Stimulated activated CD8-positive, alpha-beta memory T cell treated with anti-CD3 and anti-CD28 coated beads, Interleukin-4, amount 100 ng/mL, for 1 hour (primary cell): ENCODE measurements around the gene ARHGAP18.

Experiments used
- DNase-seq, 2 donors: peaks; one replicate each; pipeline ENCODE4 v3.0.0-alpha.2; 2020; ENCODE audit warnings: low read depth in 2 of 2, low spot score in 1 of 2

The ARHGAP18 gene

GRCh38 chr6:129709769-129710449 is at the start of gene ARHGAP18:
Gene ARHGAP18, minus strand, starts transcription at chr6:129710177. Its CDS starts 41 bp downstream, at chr6:129710136.
- peak; percentile 42 to 53 for DNase-seq

DNA sequence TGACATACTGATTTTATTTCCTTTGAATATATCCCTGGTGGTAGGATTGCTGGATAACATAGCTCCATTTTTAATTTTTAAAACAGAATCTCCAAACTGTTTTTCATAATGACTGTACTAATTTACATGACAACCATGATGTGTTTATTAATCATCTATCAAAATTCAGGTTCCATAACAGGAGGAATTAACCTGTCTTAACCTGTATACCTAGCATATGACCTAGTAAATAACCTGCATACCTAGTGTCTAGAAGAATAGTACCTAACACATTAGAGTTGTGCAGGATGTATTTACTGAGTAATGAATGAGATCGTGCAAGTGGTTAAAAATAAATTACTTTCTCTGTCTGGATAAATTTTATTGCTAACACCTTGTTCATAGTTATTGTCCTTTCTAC is 45.8 kb upstream of the ARHGAP18 start:
- no peak for DNase-seq

- DNase-seq: no peak
Measured at GRCh38 chr6:129754750-129755149, 44.8 kb upstream of the ARHGAP18 start.

DNA sequence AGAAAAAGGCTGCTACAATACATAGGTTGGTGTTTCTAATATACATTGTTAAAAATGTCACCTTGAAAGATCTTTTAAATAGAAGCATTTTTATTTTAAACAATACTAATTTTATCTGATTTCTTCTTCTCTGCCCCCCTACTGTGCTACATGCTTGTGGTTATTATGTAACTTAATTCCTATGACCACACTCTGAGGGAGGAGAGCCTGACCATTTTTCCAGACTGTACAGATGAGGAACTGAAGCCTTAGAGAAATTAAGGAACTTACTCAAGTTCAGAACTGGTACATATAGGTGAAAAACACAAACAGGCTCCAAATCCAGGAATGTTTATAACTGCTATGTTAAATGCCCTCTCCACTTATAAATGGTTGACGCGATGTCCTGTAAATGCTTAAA is 43.4 kb upstream of the ARHGAP18 start:
- DNase-seq: no peak

- DNase-seq: no peak
Measured at GRCh38 chr6:129751384-129751783, 41.4 kb upstream of the ARHGAP18 start.

- no peak for DNase-seq
Measured at GRCh38 chr6:129750360-129750759, 40.4 kb upstream of the ARHGAP18 start.

DNA sequence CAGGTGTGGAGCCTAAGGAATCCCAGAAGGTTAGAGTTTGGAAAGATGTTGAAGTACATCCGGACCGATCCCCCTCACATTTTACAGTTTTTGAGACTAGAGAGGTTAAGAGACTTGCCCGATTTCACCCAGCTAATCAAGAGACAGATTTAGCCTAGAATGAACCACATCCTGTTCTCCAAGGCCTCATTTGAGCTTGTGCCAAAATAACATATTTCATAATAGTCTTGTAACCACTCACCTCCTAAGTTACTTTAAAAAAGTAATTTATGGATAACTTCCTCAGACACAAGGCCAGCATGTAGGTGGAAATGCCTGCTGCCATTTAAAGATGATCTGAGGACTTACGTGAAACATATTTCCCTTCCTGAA is 39.8 kb upstream of the ARHGAP18 start:
- DNase-seq: no peak

DNA sequence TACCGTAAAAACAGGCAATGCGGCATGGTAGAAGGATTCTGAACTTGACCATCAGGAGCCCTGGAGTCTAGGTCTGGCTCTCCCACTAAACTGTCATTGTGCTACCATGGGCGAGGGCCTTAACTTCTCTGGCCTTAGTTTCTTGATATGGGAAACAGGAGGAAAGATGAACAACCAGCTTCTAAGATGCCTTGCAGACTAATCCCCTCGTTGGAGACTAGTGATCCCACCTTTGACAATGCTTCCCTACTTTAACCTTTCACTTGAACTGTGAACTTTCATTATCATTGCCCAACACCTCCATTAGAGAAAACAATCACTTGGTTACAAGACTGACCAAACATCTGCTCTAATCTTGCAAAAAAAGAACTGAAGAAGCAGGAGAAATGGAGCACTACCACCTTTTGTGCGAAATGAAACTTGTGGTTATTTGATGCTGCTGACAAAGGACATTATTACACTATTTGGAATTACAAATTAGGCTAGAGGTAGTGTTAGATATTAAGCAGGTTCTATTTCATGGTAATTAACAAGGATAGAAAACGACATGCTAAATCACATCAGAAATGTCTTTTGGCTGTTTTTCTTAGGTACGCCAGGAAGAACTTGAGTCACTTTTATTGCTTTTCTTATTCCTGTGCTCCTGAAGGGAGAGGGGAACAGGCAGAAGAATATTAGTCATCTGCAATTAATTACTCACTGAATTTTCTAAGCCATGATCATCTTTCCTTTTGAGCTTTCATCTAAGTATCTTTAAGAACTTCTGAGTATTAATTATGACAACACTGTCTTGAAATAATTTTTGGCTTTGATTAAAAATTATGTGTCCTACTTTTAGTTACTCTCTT is 39.1 kb upstream of the ARHGAP18 start:
- no peak for DNase-seq

DNA sequence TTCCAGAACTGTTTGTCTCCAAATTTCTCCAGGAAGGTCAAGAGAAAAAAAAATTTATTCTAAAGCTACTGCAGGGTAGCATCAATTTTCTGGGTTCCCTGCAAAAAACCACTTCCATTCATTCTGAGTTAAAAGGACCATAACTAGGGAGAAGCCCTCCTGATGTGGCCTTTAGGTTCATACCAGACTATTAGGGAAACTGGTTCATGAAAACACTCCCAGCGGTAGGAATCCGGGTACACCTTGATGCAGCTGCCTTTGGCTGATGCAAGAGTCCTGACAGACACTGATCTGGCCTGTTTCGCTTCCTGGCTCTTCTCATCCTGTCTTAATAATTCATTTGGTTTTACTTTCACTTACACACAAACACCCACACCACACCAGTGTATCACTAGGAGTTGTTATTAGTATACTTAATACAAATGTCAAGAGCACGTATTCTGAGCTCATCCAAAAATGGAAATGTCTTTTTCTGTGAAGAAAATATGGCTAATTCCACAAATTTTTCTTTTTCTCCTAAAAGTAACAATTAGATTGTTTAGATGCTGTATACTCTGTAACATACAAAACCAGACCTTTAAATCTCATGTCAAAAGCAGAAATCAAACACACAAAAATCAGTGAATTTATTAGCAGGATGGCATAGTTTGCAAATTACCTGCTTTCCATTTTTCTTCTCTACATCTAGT is 38.4 kb upstream of the ARHGAP18 start:
- DNase-seq: peak in 1 of 2 donors; percentile 17

- no peak for DNase-seq
Measured at GRCh38 chr6:129747588-129748112, 37.7 kb upstream of the ARHGAP18 start.

DNA sequence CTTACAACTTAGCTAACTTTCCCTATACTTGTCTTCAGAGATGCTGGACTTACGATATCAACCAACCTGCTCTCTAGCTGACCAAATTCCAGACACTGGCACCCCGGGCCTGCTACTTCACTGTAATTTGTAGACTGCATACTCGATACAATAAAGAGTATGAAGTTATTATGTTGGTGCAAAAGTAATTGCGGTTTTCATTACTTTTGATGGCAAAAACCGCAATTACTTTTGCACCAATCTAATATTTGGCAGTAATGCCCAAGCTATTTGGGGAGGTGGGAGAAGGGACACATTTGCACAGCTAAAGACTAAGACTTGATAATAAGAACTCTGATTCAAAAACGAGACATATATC is 34.9 kb upstream of the ARHGAP18 start:
- no peak for DNase-seq

DNA sequence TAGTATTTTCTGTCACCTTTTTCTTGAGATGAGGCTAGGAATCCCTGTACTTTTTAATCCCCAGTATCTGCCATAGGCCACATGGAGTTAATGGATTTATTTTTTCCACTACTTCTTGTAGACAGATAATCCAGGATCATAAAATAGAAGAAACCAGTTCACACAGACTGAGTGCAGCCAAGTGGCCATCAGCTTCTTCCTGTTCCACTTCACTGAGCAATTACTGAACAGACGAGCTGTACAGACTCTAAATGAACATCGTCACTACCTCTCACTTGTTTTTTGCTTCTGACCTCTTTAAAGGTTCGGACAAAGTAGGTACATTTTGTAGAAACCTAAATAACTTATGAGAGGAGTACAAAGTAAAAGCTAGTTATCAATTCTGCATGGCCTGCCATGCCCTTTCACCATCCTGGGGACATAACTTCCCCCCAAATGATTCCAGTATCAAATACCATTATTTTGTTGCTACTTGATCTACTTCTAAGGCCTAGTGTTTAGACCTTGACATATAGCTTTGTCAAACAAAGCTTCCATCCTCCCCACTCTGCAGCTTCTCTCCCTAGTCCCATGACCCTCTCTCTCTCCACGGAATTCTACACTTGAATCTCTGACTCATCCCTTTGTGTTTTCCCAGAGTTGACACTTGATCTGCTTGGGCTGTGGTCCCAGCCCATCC is 34.4 kb upstream of the ARHGAP18 start:
- no peak for DNase-seq

- no peak for DNase-seq
Measured at GRCh38 chr6:129740013-129740412, 30.0 kb upstream of the ARHGAP18 start.

GRCh38 chr6:129736105-129736504 is 26.1 kb upstream of the ARHGAP18 start:
- DNase-seq: no peak

DNA sequence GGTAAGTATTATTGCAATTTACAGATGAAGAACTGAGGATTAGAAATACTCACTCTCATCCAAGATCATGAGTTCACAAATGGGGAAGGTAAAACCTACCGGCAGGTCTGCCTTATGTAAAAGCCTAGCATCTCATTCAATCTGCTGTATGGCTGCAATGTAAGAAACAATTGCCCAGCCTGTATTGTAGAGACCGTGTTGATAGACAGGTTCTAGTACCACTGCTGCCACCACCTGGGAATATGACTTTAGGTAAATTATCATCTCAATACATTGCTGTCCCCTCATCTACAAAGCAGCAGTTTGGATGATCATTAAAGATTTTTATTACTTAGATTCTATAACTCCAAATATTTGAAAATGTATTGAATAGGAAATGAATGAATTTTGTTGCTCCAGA is 23.3 kb upstream of the ARHGAP18 start:
- DNase-seq: no peak

GRCh38 chr6:129732542-129732941 is 22.6 kb upstream of the ARHGAP18 start:
- DNase-seq: no peak

GRCh38 chr6:129732034-129732433 is 22.1 kb upstream of the ARHGAP18 start:
- no peak for DNase-seq

- no peak for DNase-seq
Measured at GRCh38 chr6:129731428-129731827, 21.5 kb upstream of the ARHGAP18 start.

GRCh38 chr6:129730477-129731165 is 20.6 kb upstream of the ARHGAP18 start:
- no peak for DNase-seq

DNA sequence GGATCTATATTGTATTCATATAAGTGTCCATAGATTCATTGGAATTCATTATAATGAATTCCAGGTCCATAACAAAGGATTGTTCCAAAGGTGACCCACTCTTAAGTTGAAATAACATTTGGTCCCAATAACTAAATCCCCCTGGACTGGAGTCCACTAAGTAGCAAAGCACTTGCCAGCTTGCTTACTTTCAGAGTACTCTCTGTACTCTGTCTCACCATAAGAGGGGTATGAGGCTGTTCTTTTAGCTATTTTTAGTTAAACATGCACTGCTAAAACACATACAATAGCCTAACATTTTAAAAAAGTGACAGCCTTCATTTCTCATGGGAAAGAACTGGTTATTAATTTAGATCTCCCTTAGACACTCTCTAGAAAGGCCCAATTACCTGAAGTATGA is 16.7 kb upstream of the ARHGAP18 start:
- no peak for DNase-seq

- no peak for DNase-seq
Measured at GRCh38 chr6:129725341-129725740, 15.4 kb upstream of the ARHGAP18 start.
